Measurements from ENCODE around the gene SP6.

DNA sequence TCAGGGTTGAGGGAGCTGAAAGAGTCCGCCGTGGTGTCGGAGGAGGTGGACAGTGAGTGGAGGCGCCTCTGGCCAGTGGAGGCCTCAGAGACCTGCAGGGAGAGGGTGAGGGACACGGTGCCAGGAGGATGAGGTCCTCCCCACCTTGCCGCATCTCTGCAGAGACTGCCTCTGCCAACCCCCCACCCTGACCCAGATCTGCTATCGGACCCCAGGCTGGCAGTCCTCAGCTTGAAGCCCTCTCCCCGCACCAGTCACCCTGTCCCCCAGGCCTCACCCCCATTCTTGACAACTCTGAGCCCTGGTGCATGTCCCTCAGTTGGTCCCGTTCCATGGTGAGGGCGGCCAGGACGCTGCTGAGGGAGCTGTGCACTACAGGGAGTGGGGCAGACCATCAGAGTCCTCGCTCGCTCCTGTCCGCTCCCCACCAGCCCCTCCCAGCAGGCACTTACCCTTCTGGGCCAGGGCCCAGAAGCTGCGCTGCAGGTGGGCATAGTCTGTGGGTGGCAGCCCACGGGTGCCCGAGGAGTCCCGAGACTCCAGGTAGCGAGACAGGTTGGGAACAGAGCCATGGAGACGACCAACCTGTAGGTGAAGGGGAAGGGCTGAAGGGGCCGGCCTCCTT, 34.7 kb downstream of the SP6 start:
- TF ChIP-seq, protein P1, sequence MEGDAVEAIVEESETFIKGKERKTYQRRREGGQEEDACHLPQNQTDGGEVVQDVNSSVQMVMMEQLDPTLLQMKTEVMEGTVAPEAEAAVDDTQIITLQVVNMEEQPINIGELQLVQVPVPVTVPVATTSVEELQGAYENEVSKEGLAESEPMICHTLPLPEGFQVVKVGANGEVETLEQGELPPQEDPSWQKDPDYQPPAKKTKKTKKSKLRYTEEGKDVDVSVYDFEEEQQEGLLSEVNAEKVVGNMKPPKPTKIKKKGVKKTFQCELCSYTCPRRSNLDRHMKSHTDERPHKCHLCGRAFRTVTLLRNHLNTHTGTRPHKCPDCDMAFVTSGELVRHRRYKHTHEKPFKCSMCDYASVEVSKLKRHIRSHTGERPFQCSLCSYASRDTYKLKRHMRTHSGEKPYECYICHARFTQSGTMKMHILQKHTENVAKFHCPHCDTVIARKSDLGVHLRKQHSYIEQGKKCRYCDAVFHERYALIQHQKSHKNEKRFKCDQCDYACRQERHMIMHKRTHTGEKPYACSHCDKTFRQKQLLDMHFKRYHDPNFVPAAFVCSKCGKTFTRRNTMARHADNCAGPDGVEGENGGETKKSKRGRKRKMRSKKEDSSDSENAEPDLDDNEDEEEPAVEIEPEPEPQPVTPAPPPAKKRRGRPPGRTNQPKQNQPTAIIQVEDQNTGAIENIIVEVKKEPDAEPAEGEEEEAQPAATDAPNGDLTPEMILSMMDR (IDR thresholded peaks at IDR 0.05; ENCODE audit: insufficient read depth, low read length, poor library complexity, severe bottlenecking), result no peak
- TF ChIP-seq EZH2phosphoT487 (conservative IDR thresholded peaks at IDR 0.05; ENCODE audit: low read length), result no peak
